Memory B cell (primary cell): ENCODE data around the gene RARB.

Experiments used
- ATAC-seq: fragments of 150-1000 bp; cut with Tn5 transposase; 2 replicates; pipeline ENCODE4 v1.10.0; 2021; ENCODE audit warnings: low read depth, mild to moderate bottlenecking, moderate library complexity
- DNase-seq, 2 donors: peaks; one replicate each; pipeline ENCODE4 v3.0.0; 2022; ENCODE audit warnings: low spot score in 2 of 2
- H3K27ac Mint-ChIP-seq: one replicate; pipeline ENCODE4 v1.8.0; 2022; ENCODE audit warnings: mild to moderate bottlenecking, moderate library complexity, mixed read lengths
- H3K27me3 Mint-ChIP-seq: one replicate; pipeline ENCODE4 v1.8.0; 2022; ENCODE audit warnings: mixed read lengths
- H3K36me3 Mint-ChIP-seq: one replicate; pipeline ENCODE4 v1.8.0; 2022; ENCODE audit warnings: mild to moderate bottlenecking, mixed read lengths
- H3K4me1 Mint-ChIP-seq: one replicate; pipeline ENCODE4 v1.8.0; 2022; ENCODE audit warnings: mixed read lengths
- H3K4me3 Mint-ChIP-seq: one replicate; pipeline ENCODE4 v1.8.0; 2022; ENCODE audit warnings: mild to moderate bottlenecking, moderate library complexity, mixed read lengths
- H3K9me3 Mint-ChIP-seq: one replicate; pipeline ENCODE4 v1.8.0; 2022; ENCODE audit warnings: mixed read lengths

RARB gene

GRCh38 chr3:25429361-25430286, 1.6 kb downstream of the RARB start:
- peaks cover 5% of the 10 kb centered on the region for H3K27me3 Mint-ChIP-seq
- H3K27ac Mint-ChIP-seq = no peak overlapping the region
- H3K9me3 Mint-ChIP-seq = no peaks in the 10 kb centered on the region
- DNase-seq = no peak
- H3K4me1 Mint-ChIP-seq = peaks cover 2% of the 10 kb centered on the region
- ATAC-seq = no peak
- H3K4me3 Mint-ChIP-seq = no peak overlapping the region
- H3K36me3 Mint-ChIP-seq = no peaks in the 10 kb centered on the region

- H3K27me3 Mint-ChIP-seq = peaks cover 5% of the 10 kb centered on the region
- H3K36me3 Mint-ChIP-seq = no peaks in the 10 kb centered on the region
- H3K9me3 Mint-ChIP-seq = no peaks in the 10 kb centered on the region
- DNase-seq (no peak), ATAC-seq (no peak)
- H3K4me1 Mint-ChIP-seq = peaks cover 2% of the 10 kb centered on the region
- no peak overlapping the region for H3K27ac Mint-ChIP-seq
- no peak overlapping the region for H3K4me3 Mint-ChIP-seq
Measured at GRCh38 chr3:25430287-25430934, 2.3 kb downstream of the RARB start.

- ATAC-seq (no peak), DNase-seq (no peak)
- Mint-ChIP-seq H3K4me3 (no peak overlapping the region), H3K27ac (no peak overlapping the region), H3K36me3 (no peaks in the 10 kb centered on the region), H3K9me3 (no peaks in the 10 kb centered on the region), H3K27me3 (peaks cover 5% of the 10 kb centered on the region), H3K4me1 (peaks cover 2% of the 10 kb centered on the region)
Measured at GRCh38 chr3:25430935-25431770, 3.1 kb downstream of the RARB start.

- H3K27ac Mint-ChIP-seq = no peak overlapping the region
- H3K4me1 Mint-ChIP-seq = peaks cover 2% of the 10 kb centered on the region
- ATAC-seq (no peak), DNase-seq (no peak)
- no peaks in the 10 kb centered on the region for H3K9me3 Mint-ChIP-seq
- no peak overlapping the region for H3K4me3 Mint-ChIP-seq
- peaks cover 4% of the 10 kb centered on the region for H3K27me3 Mint-ChIP-seq
- H3K36me3 Mint-ChIP-seq = no peaks in the 10 kb centered on the region
Measured at GRCh38 chr3:25432176-25432720, 4.2 kb downstream of the RARB start.

- H3K36me3 Mint-ChIP-seq = no peaks in the 10 kb centered on the region
- H3K4me1 Mint-ChIP-seq = peaks cover 1% of the 10 kb centered on the region
Measured at GRCh38 chr3:25433106-25433505, 5.0 kb downstream of the RARB start.

GRCh38 chr3:25433868-25434267, 5.8 kb downstream of the RARB start:
- H3K27ac Mint-ChIP-seq = no peak overlapping the region
- no peaks in the 10 kb centered on the region for H3K9me3 Mint-ChIP-seq
- H3K4me1 Mint-ChIP-seq = no peaks in the 10 kb centered on the region
- ATAC-seq (no peak), DNase-seq (no peak)
- no peaks in the 10 kb centered on the region for H3K27me3 Mint-ChIP-seq
- no peak overlapping the region for H3K4me3 Mint-ChIP-seq
- H3K36me3 Mint-ChIP-seq = no peaks in the 10 kb centered on the region

More at GRCh38 chr3:25433106-25433505, 5.0 kb downstream of the RARB start:
- no peak for DNase-seq
- ATAC-seq = no peak
- no peak overlapping the region for H3K27ac Mint-ChIP-seq
- no peaks in the 10 kb centered on the region for H3K9me3 Mint-ChIP-seq
- no peak overlapping the region for H3K4me3 Mint-ChIP-seq
- peaks cover 1% of the 10 kb centered on the region for H3K27me3 Mint-ChIP-seq

- ATAC-seq (no peak), DNase-seq (no peak)
- Mint-ChIP-seq H3K9me3 (no peaks in the 10 kb centered on the region), H3K36me3 (no peaks in the 10 kb centered on the region), H3K4me1 (no peaks in the 10 kb centered on the region), H3K4me3 (no peak overlapping the region), H3K27me3 (no peaks in the 10 kb centered on the region), H3K27ac (no peak overlapping the region)
Measured at GRCh38 chr3:25437953-25438352, 9.9 kb downstream of the RARB start.

GRCh38 chr3:25438791-25439555, 10.9 kb downstream of the RARB start:
- Mint-ChIP-seq H3K27ac (no peak overlapping the region), H3K27me3 (no peaks in the 10 kb centered on the region), H3K4me3 (no peak overlapping the region), H3K9me3 (no peaks in the 10 kb centered on the region), H3K4me1 (no peaks in the 10 kb centered on the region), H3K36me3 (no peaks in the 10 kb centered on the region)
- ATAC-seq = no peak
- no peak for DNase-seq

- Mint-ChIP-seq H3K4me3 (no peak overlapping the region), H3K9me3 (no peaks in the 10 kb centered on the region), H3K4me1 (no peaks in the 10 kb centered on the region), H3K36me3 (no peaks in the 10 kb centered on the region), H3K27ac (no peak overlapping the region), H3K27me3 (no peaks in the 10 kb centered on the region)
- no peak for ATAC-seq
- peak in 1 of 2 donors; percentile 11 for DNase-seq
Measured at GRCh38 chr3:25441234-25441856, 13.3 kb downstream of the RARB start.

GRCh38 chr3:25442486-25442885, 14.4 kb downstream of the RARB start:
- no peaks in the 10 kb centered on the region for H3K4me1 Mint-ChIP-seq
- DNase-seq (no peak), ATAC-seq (no peak)
- no peaks in the 10 kb centered on the region for H3K27me3 Mint-ChIP-seq
- H3K36me3 Mint-ChIP-seq = no peaks in the 10 kb centered on the region
- no peak overlapping the region for H3K27ac Mint-ChIP-seq
- no peaks in the 10 kb centered on the region for H3K9me3 Mint-ChIP-seq
- H3K4me3 Mint-ChIP-seq = no peak overlapping the region

GRCh38 chr3:25444273-25444672, 16.2 kb downstream of the RARB start:
- Mint-ChIP-seq H3K27ac (no peak overlapping the region), H3K36me3 (no peaks in the 10 kb centered on the region), H3K4me1 (no peaks in the 10 kb centered on the region), H3K4me3 (no peak overlapping the region), H3K27me3 (no peaks in the 10 kb centered on the region), H3K9me3 (no peaks in the 10 kb centered on the region)
- ATAC-seq = no peak
- no peak for DNase-seq

GRCh38 chr3:25445731-25446130, 17.7 kb downstream of the RARB start:
- no peak overlapping the region for H3K27ac Mint-ChIP-seq
- H3K36me3 Mint-ChIP-seq = no peaks in the 10 kb centered on the region
- no peak overlapping the region for H3K4me3 Mint-ChIP-seq
- H3K9me3 Mint-ChIP-seq = no peaks in the 10 kb centered on the region
- DNase-seq (no peak), ATAC-seq (no peak)
- no peaks in the 10 kb centered on the region for H3K27me3 Mint-ChIP-seq
- H3K4me1 Mint-ChIP-seq = no peaks in the 10 kb centered on the region

- H3K4me3 Mint-ChIP-seq = no peak overlapping the region
- H3K9me3 Mint-ChIP-seq = no peaks in the 10 kb centered on the region
- H3K27me3 Mint-ChIP-seq = no peaks in the 10 kb centered on the region
- no peaks in the 10 kb centered on the region for H3K36me3 Mint-ChIP-seq
- DNase-seq = no peak
- ATAC-seq = no peak
- no peak overlapping the region for H3K27ac Mint-ChIP-seq
- H3K4me1 Mint-ChIP-seq = no peaks in the 10 kb centered on the region
Measured at GRCh38 chr3:25447285-25447684, 19.2 kb downstream of the RARB start.
